HG02588 (cell line): ENCODE results near the gene SPA17.

ENCODE experiments used
- ATAC-seq: cut with Tn5 transposase; IDR thresholded peaks from one replicate; pipeline ENCODE4 v1.9.1; 2021; ENCODE audit warnings: mild to moderate bottlenecking, moderate library complexity; ENCODE audit not compliant: unreplicated experiment

Gene SPA17

DNA sequence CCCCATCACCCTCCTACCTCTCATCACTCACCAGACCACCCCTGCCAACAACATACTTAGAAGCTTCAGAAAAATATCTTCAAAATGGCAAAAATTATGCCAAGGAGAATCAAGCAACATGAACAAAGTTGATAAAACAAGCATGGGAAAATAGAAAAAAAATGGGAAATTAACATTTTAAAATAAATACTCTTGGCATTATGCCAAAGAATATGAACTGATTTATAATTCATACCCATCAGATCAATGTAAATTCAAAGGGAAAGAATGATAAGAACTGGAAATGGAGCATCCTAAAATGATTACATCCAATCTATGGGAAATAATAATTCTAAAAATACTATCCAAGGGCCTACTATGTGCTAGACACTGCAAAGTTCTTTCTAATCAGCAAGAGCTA is 12.2 kb upstream of the SPA17 start:
- no peak for ATAC-seq

DNA sequence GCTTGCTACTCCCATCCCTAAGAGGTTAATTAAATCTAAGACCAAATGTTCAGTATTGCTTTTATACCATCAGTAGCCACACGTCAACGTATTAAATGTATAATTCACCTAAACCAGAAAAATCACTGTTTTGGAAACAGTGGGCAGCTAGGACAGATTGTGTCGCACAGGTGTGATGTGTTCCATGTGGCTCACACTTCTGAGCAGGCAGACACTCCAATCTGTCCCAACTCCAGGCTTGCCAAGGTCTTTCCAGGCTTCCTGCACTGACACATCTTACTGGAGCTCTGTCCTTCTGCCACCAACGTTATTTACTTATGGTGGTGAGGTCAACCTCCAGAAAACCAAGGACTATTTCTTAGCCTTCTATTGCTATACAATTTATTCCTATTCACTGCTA is 11.6 kb upstream of the SPA17 start:
- no peak for ATAC-seq

DNA sequence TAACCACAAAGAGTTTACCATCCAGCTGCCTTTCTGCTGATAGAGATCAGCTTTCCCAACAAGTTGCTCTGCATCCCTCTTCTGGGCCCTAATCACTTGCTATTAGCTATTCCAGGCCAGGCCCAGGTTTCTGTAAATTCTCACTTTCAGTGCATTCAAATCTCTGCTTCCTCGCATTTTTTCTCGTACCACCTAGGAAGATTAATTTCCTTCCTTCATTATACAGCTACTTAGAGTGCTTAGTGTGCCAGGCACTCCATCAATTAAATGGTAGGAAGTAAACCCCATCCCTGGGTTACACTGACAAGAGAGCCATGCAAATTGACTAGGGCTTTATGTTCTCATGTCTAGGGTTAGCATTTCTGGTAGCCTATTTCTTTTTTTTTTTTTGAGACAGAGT is 9.8 kb upstream of the SPA17 start:
- no peak for ATAC-seq

DNA sequence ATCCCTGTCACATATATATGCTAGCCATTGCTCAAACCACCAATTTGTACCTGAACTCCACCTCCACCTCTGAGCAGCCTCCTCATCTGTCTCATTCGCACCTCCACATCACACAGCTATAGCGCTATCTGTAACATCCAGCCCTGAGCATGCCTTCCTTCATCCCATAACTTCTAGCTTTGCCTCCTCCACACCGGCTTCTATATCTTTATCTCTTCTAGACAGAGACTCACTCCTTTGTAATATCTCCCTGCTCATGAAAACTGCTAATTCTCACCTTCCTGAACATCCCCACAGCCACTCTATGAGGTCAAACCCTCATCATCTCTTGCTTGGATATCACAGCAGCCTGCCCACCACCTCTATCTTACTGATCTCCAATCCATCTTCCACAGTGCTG is 6.1 kb upstream of the SPA17 start:
- ATAC-seq = no peak

DNA sequence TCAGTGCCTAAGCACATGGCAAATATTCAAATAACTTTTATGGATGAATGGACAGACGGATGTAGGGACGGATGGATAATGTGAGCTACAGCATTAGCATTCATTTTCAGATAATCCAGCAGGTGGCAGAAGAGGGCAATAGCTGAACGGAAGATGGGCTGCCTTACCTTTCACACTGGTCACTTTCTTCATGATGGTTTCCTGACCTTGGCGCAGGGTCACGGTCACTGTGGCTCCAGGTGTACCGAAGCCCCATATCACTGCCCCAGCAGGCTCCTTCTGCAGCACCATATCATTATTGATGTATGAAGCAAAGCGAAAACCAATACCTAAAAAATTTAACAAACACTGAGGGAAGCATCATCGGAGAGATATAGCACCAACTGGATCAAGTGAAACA is 4.5 kb upstream of the SPA17 start:
- ATAC-seq = peak; percentile 29

- ATAC-seq = no peak
These were observed 3.0 kb upstream of the SPA17 start for GRCh38 chr11:124670732-124671131.

DNA sequence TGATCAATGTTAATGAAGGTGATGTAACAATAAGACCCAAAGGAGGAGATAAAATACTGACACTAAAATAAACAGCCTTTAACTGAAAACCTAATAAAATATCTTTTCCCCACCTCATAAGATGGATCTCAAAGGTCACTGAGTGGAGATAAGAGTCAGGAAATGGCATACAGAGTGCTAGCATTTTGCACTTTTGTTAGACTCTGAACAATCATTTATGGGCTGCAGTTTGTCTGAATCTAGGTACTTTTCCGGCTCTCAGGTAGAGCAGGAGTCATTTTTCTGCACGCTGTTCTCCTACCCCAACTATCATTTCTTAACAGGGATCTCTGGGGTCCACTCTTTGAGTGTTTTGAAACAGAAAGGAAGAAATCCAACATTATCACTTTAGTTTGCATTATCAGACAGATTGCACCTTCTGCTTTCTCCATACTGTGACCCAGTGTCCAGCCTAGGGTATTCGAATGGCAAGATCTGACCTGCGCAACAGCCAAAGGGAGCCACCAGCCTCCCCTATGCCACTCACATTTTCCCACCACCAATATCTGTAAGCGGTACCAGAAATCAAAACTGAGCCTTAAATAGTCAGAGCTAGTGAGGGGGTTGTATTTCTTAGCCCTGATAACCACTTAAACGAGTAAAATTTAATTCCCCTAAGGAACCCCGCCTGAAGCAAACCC is 1.0 kb upstream of the SPA17 start:
- ATAC-seq = no peak

DNA sequence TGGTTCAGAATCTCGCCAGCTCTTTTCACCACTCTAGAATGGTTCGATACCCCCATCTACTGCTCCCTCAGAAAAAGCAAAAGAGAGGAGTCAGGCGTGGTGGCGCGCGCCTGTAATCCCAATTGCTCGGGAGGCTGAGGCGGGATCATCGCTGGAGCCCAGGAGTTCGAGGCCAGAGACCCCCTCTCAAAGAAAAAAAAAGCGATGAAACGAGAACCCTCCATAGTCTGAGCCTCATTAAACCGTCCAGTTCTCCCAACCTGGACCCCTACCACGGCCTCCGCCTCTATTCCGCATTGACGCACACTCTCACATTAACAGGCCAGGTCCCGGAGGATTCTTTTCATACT is 439 bp downstream of the SPA17 start:
- ATAC-seq = no peak

- no peak for ATAC-seq
These were observed 867 bp downstream of the SPA17 start for GRCh38 chr11:124674571-124674970.

DNA sequence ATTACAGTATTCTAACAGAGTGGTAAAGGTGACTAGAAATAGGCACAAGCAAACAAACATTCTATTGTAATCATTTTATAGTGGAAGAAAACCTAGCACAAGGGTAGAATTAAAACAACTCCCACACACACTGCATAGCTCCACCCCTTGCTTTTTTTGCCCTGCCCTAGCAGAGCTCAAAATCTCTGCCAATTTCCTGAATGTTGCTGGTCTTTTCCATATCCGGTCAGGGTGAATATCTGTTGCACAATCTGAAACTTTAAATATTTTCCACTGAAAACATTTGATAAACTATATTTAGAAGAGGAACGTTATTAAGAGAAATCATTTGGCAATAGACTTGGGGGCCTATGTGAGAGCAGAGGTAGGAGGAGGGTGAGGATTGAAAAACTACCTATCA is 2.7 kb downstream of the SPA17 start:
- ATAC-seq = no peak

GRCh38 chr11:124678416-124678815 is 4.7 kb downstream of the SPA17 start:
- no peak for ATAC-seq

DNA sequence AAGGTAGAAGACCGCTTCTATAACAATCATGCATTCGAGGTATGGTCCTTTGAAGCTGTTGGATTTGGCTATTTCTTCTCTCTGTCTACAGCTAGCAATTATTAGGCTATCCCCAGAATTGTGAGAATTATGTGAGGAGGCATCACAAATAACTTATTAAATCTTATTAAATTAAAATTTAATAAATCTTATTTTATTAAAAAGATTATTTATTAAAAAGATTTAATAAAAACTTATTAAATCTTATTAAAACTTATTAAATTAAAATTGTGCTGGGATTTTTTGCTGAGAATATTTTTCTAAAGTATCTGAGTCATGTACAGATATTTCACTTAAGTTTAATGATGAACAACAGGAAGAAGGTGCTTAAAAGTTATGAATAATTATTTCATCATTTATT is 7.7 kb downstream of the SPA17 start:
- no peak for ATAC-seq

DNA sequence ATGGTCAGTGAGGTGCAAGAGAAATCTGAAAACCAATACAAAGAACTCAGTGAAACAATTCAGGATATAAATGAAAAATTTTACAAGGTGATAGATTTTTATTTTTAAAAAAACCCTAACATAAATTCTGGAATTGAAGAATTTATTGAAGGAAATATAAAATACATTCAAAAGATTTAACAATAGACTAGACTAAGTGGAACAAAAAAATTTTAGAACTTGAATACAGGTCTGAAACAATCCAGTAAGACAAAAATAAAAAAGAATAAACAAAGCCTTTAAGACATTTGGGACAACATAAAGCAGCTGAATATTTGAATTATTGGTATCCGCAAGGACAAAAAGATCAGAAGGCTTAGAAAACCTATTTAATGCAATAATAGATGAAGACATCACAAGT is 8.7 kb downstream of the SPA17 start:
- no peak for ATAC-seq

DNA sequence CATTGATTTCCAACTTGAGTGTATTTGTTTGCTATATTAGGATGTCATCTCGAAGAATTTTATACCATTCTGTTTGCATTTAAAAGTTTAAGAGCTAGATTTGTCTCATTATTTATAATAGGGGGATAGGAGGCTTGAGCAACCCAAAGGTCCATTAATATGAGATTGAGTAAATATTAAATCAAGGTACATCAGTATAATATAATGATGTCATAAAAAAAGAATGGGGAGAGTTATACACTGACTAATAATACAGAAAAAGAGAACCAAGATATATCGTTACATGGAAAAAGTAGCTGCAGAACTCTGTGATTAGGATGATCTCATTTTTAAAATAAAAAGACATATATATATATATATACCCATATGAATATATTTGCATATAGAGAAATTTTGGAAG is 19.4 kb downstream of the SPA17 start:
- ATAC-seq = no peak

GRCh38 chr11:124699547-124699946 is 25.8 kb downstream of the SPA17 start:
- no peak for ATAC-seq

DNA sequence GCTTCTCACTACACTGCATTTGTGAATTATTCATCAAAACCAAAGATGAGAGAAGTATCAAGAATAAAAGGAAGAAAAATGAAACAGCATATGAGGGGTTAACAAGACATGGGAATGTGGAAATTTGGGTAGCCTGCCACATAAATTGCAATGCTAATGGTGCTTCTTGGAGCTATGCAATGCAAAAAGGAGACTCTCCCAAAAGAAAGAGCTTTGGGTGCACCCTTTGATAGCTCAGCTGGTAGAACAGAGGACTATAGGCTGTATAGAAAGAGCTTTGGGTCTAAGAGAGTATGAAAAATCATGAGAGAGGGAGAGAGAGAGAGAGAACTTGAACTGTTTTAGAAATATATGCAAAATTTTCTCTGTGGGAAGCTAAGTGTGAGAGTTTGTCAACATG is 26.3 kb downstream of the SPA17 start:
- no peak for ATAC-seq

DNA sequence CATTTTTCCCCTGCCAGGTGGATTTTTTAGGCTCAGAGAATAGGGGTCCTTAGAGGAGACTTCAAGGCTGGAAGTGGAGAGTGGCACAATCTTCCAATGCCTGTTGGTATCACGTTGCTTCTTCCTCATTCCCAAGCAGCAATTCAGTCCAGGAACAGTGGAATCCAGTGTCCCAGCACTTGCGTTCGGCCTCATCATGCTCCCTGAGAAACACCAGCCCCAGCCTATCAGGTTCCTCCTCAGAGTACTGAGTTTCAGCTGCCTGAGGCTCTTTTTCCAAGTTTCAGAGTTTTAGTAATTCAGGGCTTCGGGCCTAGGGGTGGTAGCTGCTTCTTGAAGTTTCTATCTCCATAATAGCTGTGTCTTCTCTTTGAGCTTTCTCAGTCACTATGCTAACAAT is 34.1 kb downstream of the SPA17 start:
- no peak for ATAC-seq

- no peak for ATAC-seq
These were observed 38.7 kb downstream of the SPA17 start for GRCh38 chr11:124712392-124712791.

DNA sequence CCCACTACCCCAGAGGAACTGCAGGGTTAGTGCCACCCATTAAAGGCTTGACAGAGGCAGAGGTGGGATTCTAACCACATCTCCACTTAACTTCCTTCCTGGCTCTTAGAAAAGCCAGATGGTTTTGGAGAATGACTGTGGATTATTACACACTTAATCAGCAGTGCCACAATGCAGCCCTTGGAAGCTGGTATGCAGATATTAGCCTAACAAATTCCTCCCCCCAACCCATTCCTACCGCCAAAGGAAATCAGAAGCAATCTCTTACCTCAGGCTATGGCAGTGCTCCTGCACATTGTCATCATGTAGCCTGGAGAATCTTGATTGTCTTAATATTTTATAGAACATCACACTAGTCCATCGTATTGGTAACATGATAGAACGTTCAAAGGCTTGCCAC is 42.9 kb downstream of the SPA17 start:
- ATAC-seq = no peak

DNA sequence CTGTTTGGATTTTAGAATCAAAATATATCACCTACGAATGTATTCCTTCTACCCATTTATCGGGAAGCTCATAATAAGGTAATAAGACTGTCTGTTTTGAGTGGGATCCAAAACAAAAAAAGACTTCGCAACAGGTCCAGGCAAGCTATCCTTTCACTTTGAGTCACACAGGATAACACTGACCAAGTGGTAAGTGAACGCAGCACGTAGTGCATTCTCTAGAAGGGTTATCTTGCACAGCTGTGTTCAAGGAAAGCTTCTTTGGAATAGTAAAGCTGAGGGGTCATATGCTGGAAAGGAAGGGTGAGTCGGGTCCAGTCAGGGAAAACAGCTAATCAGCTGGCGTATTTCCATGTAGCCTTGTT is 43.7 kb downstream of the SPA17 start:
- peak; percentile 56 for ATAC-seq

DNA sequence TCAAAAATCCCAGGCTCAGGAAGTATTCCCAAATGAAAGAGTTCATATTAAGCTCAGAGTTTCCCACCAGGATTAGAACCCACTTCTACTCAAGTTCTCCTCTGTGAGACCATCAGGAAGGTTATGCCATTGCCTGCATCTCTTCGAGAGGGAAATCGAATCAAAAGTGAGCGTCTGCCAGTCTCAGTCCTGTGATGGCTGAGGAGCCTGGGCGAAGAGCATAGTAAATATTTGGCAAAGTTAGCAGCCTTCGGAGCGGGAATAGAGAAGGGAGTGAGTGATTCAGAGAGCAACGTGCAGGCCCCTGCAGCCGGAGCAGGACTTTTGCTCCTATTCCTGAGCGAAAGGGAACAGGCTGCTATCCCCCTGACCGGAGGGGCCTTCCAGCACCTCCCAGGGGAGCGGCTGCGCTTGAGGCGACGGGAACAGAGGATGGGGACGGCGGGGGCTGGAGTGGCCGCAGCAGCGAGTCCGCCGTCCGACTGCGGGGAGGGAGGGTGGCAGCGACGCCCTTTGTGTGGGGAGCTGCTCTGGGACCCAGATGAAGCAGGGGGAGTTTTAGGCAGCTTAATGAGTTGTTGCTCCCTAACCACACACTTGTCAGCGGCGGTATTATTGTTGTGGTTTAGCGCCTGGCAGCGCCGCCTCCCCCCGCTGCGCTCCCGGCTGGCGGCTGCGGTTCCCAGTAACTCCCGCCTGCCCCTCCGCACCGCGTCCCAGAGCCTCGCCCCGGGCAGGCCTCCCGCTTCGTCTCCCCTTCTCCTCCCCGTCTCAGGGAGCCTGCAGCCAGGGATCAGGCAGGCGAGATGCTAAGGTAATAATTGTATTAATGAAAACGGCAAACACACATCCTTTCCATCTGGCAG is 44.3 kb downstream of the SPA17 start:
- no peak for ATAC-seq

DNA sequence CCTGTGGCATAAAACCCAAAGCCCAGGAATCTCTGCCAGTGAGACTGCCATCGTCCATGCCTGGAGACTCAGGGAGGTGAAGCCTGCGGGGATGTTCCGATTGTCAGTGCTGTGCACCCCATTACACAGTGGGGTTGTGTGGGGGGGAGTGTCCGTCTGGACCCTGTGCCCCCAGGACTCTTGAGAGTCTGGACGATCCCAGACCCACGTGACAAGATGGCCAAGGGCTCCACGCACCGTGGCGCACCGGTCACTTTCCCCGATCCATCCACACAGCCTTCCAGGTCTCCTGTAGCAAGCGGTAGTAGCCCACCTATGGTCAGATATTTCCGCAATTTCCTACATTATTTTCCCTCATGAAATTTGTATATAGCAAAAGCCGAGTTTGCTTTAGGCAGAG is 45.1 kb downstream of the SPA17 start:
- ATAC-seq = no peak

GRCh38 chr11:124719534-124719933 is 45.8 kb downstream of the SPA17 start:
- ATAC-seq = no peak
